GM18951 (cell line): ENCODE measurements around the gene WDR47.
"Not testable (repeated sequence)": the region's sequence is repeated elsewhere in the genome, so short reads cannot be mapped to it uniquely, and the experiment has no call there.

Experiments used
- POLR2A ChIP-seq: IDR thresholded peaks from 4 replicates; pipeline ENCODE4 v1.6.1; 2011; ENCODE audit warnings: mild to moderate bottlenecking; ENCODE audit not compliant: insufficient read length, insufficient read depth; ENCODE audit errors: extremely low read depth
- in situ Hi-C: fragments of 300-500 bp; cut with MboI; formaldehyde crosslinking; loops from one replicate; pipeline ENCODE4 v1.12.0; 2022; ENCODE audit warnings: low sequenced_read_pairs, mixed read lengths, inconsistent platforms; ENCODE audit not compliant: unreplicated experiment

The WDR47 gene

DNA sequence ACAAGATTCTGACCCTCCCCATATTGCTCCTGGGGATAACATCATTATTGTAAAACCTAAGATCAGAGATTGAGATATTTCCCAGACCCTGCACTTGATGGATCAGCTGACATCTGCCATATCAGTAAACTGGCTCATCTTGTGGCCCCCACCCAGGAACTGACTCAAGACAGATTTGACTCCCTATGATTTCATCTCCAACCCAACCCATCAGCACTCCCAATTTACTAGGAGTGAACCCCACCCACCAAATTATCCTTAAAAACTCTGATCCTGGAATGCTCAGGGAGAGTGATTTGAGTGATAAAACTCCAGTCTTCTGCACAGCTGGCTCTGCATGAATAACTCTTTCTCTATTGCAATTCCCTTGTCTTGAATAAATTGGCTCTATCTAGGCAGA lies 72.6 kb downstream of the WDR47 start:
- in situ Hi-C loops = no loop called here
- no peak for TF ChIP-seq POLR2A

DNA sequence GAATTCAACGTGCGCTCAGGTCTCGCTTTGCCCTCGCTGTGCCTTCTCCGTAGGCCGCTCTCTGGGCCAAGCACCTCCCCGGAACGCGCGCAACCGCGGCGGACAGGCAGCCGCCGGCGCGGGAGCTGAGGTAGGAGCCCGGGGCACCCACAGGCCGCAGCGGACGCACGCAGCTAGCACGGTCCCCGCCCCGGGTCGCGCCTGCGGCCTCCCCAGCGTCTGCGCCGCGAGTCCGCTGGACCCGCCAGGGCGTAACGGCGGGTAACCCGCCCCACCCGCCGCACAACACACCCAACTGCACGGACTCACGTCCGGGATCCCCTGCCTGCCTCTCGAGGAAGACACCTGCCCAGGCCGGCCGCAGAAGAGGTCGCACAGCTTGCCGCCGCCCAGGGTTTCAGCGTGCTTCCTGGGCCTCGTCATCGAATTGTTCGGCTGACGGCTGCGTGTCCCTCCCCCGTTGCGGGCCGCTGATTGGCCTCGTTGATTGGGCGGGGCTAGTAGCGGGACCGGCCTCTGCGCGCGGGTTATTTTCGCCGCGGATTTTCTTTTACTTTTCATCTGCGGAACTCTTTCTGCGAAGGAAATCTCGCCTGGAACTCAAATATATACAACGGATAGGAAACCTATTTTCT lies 78.7 kb downstream of the WDR47 start, which contains the start of gene CLCC1:
Gene CLCC1, minus strand, starts transcription at position 433 of the 635 bp plus-strand sequence. CDS start 13,047 bp downstream, outside the sequence.
- in situ Hi-C loops = no loop called here
- peak; percentile 93 for TF ChIP-seq POLR2A

- in situ Hi-C loops = no loop called here
- no peak for TF ChIP-seq POLR2A
Measured at GRCh38 chr1:108962681-108963051, 79.2 kb downstream of the WDR47 start.

GRCh38 chr1:108961752-108962486 lies 80.0 kb downstream of the WDR47 start:
- in situ Hi-C loops = no loop called here
- no peak for TF ChIP-seq POLR2A

- in situ Hi-C loops = no loop called here
- no peak for TF ChIP-seq POLR2A
Measured at GRCh38 chr1:108961198-108961597, 80.7 kb downstream of the WDR47 start.

- in situ Hi-C loops = no loop called here
- TF ChIP-seq POLR2A = no peak
Measured at GRCh38 chr1:108960719-108961118, 81.2 kb downstream of the WDR47 start.

GRCh38 chr1:108957888-108958287 lies 84.0 kb downstream of the WDR47 start:
- no peak for TF ChIP-seq POLR2A
- in situ Hi-C loops = no loop called here

DNA sequence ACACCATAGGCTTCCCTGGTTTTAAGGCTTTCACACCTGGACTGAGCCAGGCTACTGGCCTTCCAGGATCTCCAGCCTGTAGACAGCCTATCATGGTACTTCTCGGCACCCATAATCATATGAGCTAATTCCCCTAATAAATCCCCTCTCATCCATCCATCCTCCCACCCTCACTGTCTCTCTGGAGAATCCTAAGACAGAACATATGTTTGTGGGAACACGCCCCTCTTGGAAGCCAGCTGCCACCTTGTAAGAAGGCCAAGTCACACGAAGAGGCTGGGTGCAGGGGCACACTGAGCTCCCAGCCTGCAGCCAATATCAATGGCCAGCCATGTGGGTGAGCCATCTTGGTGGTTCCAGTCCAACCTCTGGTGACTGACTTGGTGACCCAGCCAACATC lies 86.0 kb downstream of the WDR47 start:
- in situ Hi-C loops = no loop called here

GRCh38 chr1:108955111-108955510 lies 86.8 kb downstream of the WDR47 start:
- in situ Hi-C loops = no loop called here
- no peak for TF ChIP-seq POLR2A

More for the DNA sequence above, 86.0 kb downstream of the WDR47 start:
- no peak for TF ChIP-seq POLR2A

- no peak for TF ChIP-seq POLR2A
- in situ Hi-C loops = no loop called here
Measured at GRCh38 chr1:108953452-108953851, 88.5 kb downstream of the WDR47 start.

- in situ Hi-C loops = no loop called here
Measured at GRCh38 chr1:108951242-108951641, 90.7 kb downstream of the WDR47 start.

GRCh38 chr1:108949044-108949443 lies 92.9 kb downstream of the WDR47 start:
- TF ChIP-seq POLR2A = no peak
- in situ Hi-C loops = no loop called here

More at GRCh38 chr1:108951242-108951641, 90.7 kb downstream of the WDR47 start:
- no peak for TF ChIP-seq POLR2A

GRCh38 chr1:108947871-108948525 lies 93.9 kb downstream of the WDR47 start:
- no peak for TF ChIP-seq POLR2A
- in situ Hi-C loops = no loop called here

- in situ Hi-C loops = no loop called here
- TF ChIP-seq POLR2A = no peak
Measured at GRCh38 chr1:108936170-108936569, 105.7 kb downstream of the WDR47 start.

DNA sequence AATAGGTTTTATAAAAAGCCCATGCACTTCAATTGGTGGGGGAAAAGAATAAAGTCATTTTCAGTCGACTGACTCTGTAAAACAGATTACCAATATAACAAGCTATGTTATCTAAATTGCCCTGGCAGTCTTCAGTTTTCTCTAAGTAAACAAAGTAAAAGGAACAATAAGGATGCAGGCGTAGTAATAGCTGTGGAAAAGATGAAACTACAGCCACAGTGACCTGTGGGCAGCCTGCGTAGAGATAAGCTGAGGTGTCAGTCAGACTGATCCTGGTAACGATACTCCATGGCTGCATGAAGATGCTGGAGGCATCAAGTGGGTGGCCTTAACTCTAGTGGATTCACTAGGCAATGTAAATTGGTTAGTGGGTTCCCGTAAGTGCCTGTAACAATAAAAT lies 108.0 kb downstream of the WDR47 start:
- in situ Hi-C loops = no loop called here
- no peak for TF ChIP-seq POLR2A

GRCh38 chr1:108927565-108927964 lies 114.3 kb downstream of the WDR47 start:
- in situ Hi-C loops = not testable (repeated sequence)
